A673 (cell line): ENCODE data around the gene TCEAL4. TPM values are rescaled to one million over a fixed set of nuclear protein-coding genes. Genes with fewer than 3 reads are reported as not detected.

ENCODE experiments used
- BruUV-seq: library from RNA; stranded (reverse); fragments of 400-500 nt; replicated peaks from 2 replicates; lab custom pipeline; 2021; lab: Mats Ljungman, UMichigan
- CTCF ChIA-PET: fragments of 300-600 bp; sonication (Branson Sonifier 250); formaldehyde crosslinking; loops from one replicate; lab custom pipeline; 2022; ENCODE audit warnings: antibody characterized with exemption; lab: Charles Lee
- POLR2A ChIA-PET: fragments of 300-600 bp; sonication (Branson Sonifier 250); formaldehyde crosslinking; loops from one replicate; lab custom pipeline; 2022; ENCODE audit warnings: antibody characterized with exemption; ENCODE audit not compliant: low non-redundant PET; lab: Charles Lee
- DNase-seq: peaks from one replicate; pipeline ENCODE4 v3.0.0-alpha.2; 2015; ENCODE audit warnings: low spot score
- H3K27ac ChIP-seq: fragments of 200-600 bp; sonication (generic); 2 replicates; pipeline ENCODE4 v1.5.1; 2016; ENCODE audit warnings: mixed run types, low read depth, mild to moderate bottlenecking, mixed read lengths, antibody characterized with exemption, low read length; ENCODE audit not compliant: poor library complexity, severe bottlenecking
- H3K27me3 ChIP-seq: fragments of 200-600 bp; sonication (generic); replicated peaks from 2 replicates; pipeline ENCODE4 v1.6.1; 2017; ENCODE audit warnings: mixed run types, low read depth, mild to moderate bottlenecking, mixed read lengths, antibody characterized with exemption, low read length; ENCODE audit not compliant: insufficient read depth, poor library complexity
- H3K36me3 ChIP-seq: fragments of 200-600 bp; sonication (generic); 2 replicates; pipeline ENCODE4 v1.6.1; 2016; ENCODE audit warnings: mixed run types, mild to moderate bottlenecking, mixed read lengths, antibody characterized with exemption, low read length; ENCODE audit not compliant: insufficient read depth, poor library complexity, severe bottlenecking
- H3K4me1 ChIP-seq: fragments of 200-600 bp; sonication (generic); 2 replicates; pipeline ENCODE4 v1.6.1; 2017; ENCODE audit warnings: mixed run types, mild to moderate bottlenecking, mixed read lengths, antibody characterized with exemption, low read length; ENCODE audit not compliant: insufficient read depth, poor library complexity, severe bottlenecking
- H3K4me3 ChIP-seq: fragments of 200-600 bp; sonication (generic); 2 replicates; pipeline ENCODE4 v1.5.1; 2016; ENCODE audit warnings: low read depth, mixed run types, mild to moderate bottlenecking, mixed read lengths, low read length; ENCODE audit not compliant: poor library complexity, severe bottlenecking
- H3K9me3 ChIP-seq: fragments of 200-600 bp; sonication (generic); 2 replicates; pipeline ENCODE4 v1.6.1; 2016; ENCODE audit warnings: mixed run types, low read depth, mild to moderate bottlenecking, mixed read lengths, antibody characterized with exemption, low read length; ENCODE audit not compliant: poor library complexity, severe bottlenecking
- EZH2 ChIP-seq: fragments of 200-600 bp; sonication (generic); IDR thresholded peaks from 2 replicates; pipeline ENCODE4 v1.6.1; 2017; ENCODE audit warnings: borderline replicate concordance, low read depth, mild to moderate bottlenecking, mixed read lengths, antibody characterized with exemption, low read length; ENCODE audit not compliant: poor library complexity, severe bottlenecking
- intact Hi-C: fragments of 100-400 bp; cut with micrococcal nuclease; formaldehyde crosslinking; loops from one replicate; pipeline ENCODE4 v1.10.0; 2022; ENCODE audit not compliant: unreplicated experiment
- total RNA-seq: library from RNA; stranded (reverse); gene quantifications from 2 replicates; pipeline ENCODE4 v1.2.3, GENCODE V29; 2021
- TF ChIP-seq, protein P1 (sequence below): fragments of 300-800, 200-600 bp; sonication (generic); conservative IDR thresholded peaks from 2 replicates; pipeline ENCODE4 v1.5.1; 2017; ENCODE audit warnings: low read depth, mild to moderate bottlenecking, antibody characterized with exemption, low read length, moderate library complexity, mixed read lengths

Gene TCEAL4
- total RNA-seq, 1 experiment from 2014 or later, result 37.3 TPM

- Histone ChIP-seq H3K36me3 (no peaks in the 10 kb centered on the region), H3K4me1 (no peaks in the 10 kb centered on the region), H3K9me3 (no peaks in the 10 kb centered on the region), H3K4me3 (peak overlapping the region; percentile 58), H3K27ac (peak overlapping the region; percentile 61), H3K27me3 (peaks cover 3% of the 10 kb centered on the region)
- BruUV-seq, result no TSS peak
- ChIA-PET CTCF (no interaction called here), POLR2A (no interaction called here)
- DNase-seq, result no peak
- TF ChIP-seq EZH2, result no peak
- TF ChIP-seq, protein P1, sequence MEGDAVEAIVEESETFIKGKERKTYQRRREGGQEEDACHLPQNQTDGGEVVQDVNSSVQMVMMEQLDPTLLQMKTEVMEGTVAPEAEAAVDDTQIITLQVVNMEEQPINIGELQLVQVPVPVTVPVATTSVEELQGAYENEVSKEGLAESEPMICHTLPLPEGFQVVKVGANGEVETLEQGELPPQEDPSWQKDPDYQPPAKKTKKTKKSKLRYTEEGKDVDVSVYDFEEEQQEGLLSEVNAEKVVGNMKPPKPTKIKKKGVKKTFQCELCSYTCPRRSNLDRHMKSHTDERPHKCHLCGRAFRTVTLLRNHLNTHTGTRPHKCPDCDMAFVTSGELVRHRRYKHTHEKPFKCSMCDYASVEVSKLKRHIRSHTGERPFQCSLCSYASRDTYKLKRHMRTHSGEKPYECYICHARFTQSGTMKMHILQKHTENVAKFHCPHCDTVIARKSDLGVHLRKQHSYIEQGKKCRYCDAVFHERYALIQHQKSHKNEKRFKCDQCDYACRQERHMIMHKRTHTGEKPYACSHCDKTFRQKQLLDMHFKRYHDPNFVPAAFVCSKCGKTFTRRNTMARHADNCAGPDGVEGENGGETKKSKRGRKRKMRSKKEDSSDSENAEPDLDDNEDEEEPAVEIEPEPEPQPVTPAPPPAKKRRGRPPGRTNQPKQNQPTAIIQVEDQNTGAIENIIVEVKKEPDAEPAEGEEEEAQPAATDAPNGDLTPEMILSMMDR, result no peak
- intact Hi-C loops, result no loop called here
Measured at GRCh38 chrX:103608306-103608963, 23.1 kb downstream of the TCEAL4 start.

DNA sequence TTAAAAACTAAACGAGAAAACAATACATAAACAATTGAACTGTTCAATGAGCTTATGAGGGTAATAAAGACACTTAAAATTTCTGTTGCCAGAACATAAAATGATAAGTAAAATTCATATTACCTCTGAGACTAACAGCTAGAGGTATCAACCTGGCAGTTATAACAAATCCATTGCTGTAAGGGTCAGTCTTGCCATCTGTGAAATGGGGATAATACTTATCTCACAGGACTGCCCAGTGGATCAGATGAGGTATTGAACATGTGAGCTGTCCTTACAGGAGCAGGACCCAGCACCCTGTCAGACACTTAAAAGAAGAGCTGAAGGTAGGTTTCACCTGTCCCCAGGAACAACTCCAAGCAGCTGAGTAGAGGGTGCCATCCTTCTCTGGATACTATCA is 25.0 kb downstream of the TCEAL4 start:
- POLR2A ChIA-PET, result no interaction called here

DNA sequence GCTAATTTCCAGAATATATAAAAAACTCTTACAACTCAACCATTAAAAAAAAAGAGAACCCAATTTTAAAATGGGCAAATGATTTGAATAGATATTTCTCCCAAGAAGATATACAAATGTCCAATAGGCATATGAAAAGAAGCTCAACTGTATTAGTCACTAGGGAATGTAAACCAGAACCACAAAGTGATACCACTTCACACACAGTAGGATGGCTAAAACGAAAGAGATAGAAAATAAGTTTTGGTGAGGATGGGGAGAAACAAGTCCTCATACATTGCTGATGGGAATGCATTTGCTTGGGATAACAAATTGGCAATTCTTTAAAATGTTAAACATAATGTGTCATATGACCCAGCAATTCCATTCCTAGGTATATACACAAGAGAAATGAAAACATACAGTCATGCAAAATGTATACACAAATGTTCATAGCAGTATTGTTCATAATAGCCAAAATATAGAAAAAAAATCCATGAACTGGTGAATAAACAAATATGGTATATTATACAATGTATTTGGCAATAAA is 28.1 kb downstream of the TCEAL4 start:
- ChIA-PET POLR2A (no interaction called here), CTCF (no interaction called here)
- no peak overlapping the region for H3K27ac ChIP-seq
- intact Hi-C loops, result no loop called here
- no peaks in the 10 kb centered on the region for H3K4me1 ChIP-seq
- no peaks in the 10 kb centered on the region for H3K9me3 ChIP-seq
- H3K4me3 ChIP-seq, result no peak overlapping the region
- DNase-seq, result no peak
- TF ChIP-seq EZH2, result no peak
- TF ChIP-seq, protein P1, result no peak
- no peaks in the 10 kb centered on the region for H3K27me3 ChIP-seq
- H3K36me3 ChIP-seq, result no peaks in the 10 kb centered on the region
- no TSS peak for BruUV-seq

More for the DNA sequence above, 25.0 kb downstream of the TCEAL4 start:
- Histone ChIP-seq H3K4me1 (no peaks in the 10 kb centered on the region), H3K27me3 (peaks cover 3% of the 10 kb centered on the region), H3K36me3 (no peaks in the 10 kb centered on the region), H3K4me3 (no peak overlapping the region), H3K27ac (no peak overlapping the region), H3K9me3 (no peaks in the 10 kb centered on the region)
- no peak for TF ChIP-seq EZH2
- TF ChIP-seq, protein P1, result no peak
- intact Hi-C loops, result no loop called here
- no TSS peak for BruUV-seq
- CTCF ChIA-PET, result no interaction called here
- no peak for DNase-seq
